ENCODE results near the gene ELF2. TPM values are rescaled to one million over a fixed set of nuclear protein-coding genes. Genes with fewer than 3 reads are reported as not detected.
"Not testable (repeated sequence)": the region's sequence is repeated elsewhere in the genome, so short reads cannot be mapped to it uniquely, and the experiment has no call there.

Gene ELF2
- total RNA-seq, 2 experiments from 2014 or later, result 43.9 to 48.2 TPM

GRCh38 chr4:139171876-139172691 lies 4.9 kb downstream of the ELF2 start:
- H3K36me3 Mint-ChIP-seq, result no peaks in the 10 kb centered on the region
- POLR2A ChIA-PET, result no interaction called here
- no peak overlapping the region for H3K27ac Mint-ChIP-seq
- peaks cover 10% of the 10 kb centered on the region for H3K4me1 Mint-ChIP-seq
- peaks cover 20% of the 10 kb centered on the region for H3K27me3 Mint-ChIP-seq
- no peak for ATAC-seq (ENCODE audit: low read depth)
- DNase-seq, result no peak
- H3K9me3 Mint-ChIP-seq, result no peaks in the 10 kb centered on the region
- H3K4me3 Mint-ChIP-seq, result no peak overlapping the region

GRCh38 chr4:139170932-139171331 lies 6.1 kb downstream of the ELF2 start:
- H3K27ac Mint-ChIP-seq, result no peak overlapping the region
- ATAC-seq (ENCODE audit: low read depth) (no peak), DNase-seq (no peak)
- no peaks in the 10 kb centered on the region for H3K36me3 Mint-ChIP-seq
- POLR2A ChIA-PET, result no interaction called here
- peaks cover 8% of the 10 kb centered on the region for H3K4me1 Mint-ChIP-seq
- no peaks in the 10 kb centered on the region for H3K9me3 Mint-ChIP-seq
- no peak overlapping the region for H3K4me3 Mint-ChIP-seq
- peaks cover 17% of the 10 kb centered on the region for H3K27me3 Mint-ChIP-seq

GRCh38 chr4:139167774-139168444 lies 9.1 kb downstream of the ELF2 start:
- H3K27ac Mint-ChIP-seq, result no peak overlapping the region
- no peak overlapping the region for H3K4me3 Mint-ChIP-seq
- H3K9me3 Mint-ChIP-seq, result no peaks in the 10 kb centered on the region
- DNase-seq, result no peak
- no peaks in the 10 kb centered on the region for H3K27me3 Mint-ChIP-seq
- H3K36me3 Mint-ChIP-seq, result no peaks in the 10 kb centered on the region
- ATAC-seq (ENCODE audit: low read depth), result no peak
- POLR2A ChIA-PET, result no interaction called here
- H3K4me1 Mint-ChIP-seq, result peaks cover 8% of the 10 kb centered on the region

GRCh38 chr4:139164731-139165130 lies 12.3 kb downstream of the ELF2 start:
- ATAC-seq (ENCODE audit: low read depth) (no peak), DNase-seq (no peak)
- no peaks in the 10 kb centered on the region for H3K36me3 Mint-ChIP-seq
- H3K4me1 Mint-ChIP-seq, result peaks cover 6% of the 10 kb centered on the region
- H3K9me3 Mint-ChIP-seq, result no peaks in the 10 kb centered on the region
- no peak overlapping the region for H3K4me3 Mint-ChIP-seq
- H3K27me3 Mint-ChIP-seq, result no peaks in the 10 kb centered on the region
- H3K27ac Mint-ChIP-seq, result no peak overlapping the region
- POLR2A ChIA-PET, result no interaction called here

DNA sequence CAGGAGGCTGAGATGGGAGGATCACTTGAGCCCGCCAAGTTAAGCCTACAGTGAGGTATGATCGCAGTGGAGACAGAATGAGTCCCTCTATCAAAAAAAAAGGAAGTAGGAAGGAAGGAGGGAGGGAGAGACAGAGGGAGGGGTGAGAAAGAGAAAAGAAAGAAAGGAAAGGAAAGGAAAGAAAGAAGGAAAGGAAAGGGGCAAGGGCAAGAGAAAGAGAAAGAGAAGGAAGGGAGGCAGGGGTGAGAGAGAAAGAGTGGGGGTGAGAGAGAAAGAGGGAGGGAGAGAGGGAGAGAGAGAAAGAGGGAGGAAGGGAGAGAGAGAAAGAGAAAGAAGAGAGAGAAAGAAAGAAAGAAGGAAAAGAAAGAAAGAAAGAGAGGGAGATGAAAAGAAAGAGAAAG lies 13.2 kb downstream of the ELF2 start:
- DNase-seq (no peak), ATAC-seq (ENCODE audit: low read depth) (no peak)
- Mint-ChIP-seq H3K27me3 (no peaks in the 10 kb centered on the region), H3K9me3 (no peaks in the 10 kb centered on the region), H3K4me1 (peaks cover 6% of the 10 kb centered on the region), H3K4me3 (no peak overlapping the region), H3K36me3 (no peaks in the 10 kb centered on the region), H3K27ac (no peak overlapping the region)
- POLR2A ChIA-PET, result no interaction called here

GRCh38 chr4:139157977-139158376 lies 19.0 kb downstream of the ELF2 start:
- DNase-seq; H3K27me3 Mint-ChIP-seq; H3K36me3 Mint-ChIP-seq; H3K9me3 Mint-ChIP-seq; H3K4me1 Mint-ChIP-seq; H3K27ac Mint-ChIP-seq; ATAC-seq (ENCODE audit: low read depth); H3K4me3 Mint-ChIP-seq; POLR2A ChIA-PET: not testable (repeated sequence)

DNA sequence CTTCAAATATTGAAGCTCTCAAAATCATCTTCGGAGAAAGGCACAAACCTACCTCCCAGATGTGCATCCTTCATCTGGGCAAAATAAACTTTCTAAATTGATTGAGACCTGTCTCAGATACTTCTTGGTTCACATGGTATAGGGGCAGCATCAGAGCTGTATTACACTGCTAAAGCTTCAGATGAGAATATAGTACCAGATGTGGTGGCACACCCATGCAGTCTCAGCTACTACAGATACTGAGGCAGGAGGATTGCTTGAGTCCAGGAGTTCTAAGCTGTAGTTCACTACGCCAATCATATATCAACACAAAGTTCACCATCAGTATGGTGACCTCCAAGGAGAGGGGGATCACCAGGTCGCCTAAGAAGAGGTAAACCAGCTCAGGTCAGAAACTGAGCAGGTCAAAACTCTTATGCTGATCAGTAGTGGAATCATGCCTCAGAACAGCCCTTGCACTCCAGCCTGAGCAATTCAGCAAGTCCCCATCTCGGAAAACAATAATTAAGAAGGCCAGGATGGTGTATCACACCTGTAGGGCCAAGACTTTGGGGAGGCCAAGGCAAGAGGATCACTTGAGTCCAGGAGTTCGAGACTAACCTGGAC lies 22.0 kb downstream of the ELF2 start:
- H3K27me3 Mint-ChIP-seq, result peaks cover 12% of the 10 kb centered on the region
- H3K27ac Mint-ChIP-seq, result no peak overlapping the region
- peaks cover 2% of the 10 kb centered on the region for H3K4me1 Mint-ChIP-seq
- ATAC-seq (ENCODE audit: low read depth), result no peak
- POLR2A ChIA-PET, result interaction anchor here (0.8 kb wide), 1 partner anchor 11 kb away, joined by 3 read pairs; no protein-coding TSS in a partner anchor
- no peaks in the 10 kb centered on the region for H3K9me3 Mint-ChIP-seq
- H3K4me3 Mint-ChIP-seq, result no peak overlapping the region
- H3K36me3 Mint-ChIP-seq, result no peaks in the 10 kb centered on the region
- DNase-seq, result no peak

GRCh38 chr4:139154538-139154937 lies 22.5 kb downstream of the ELF2 start:
- POLR2A ChIA-PET, result interaction anchor here (0.8 kb wide), 1 partner anchor 10 kb away, joined by 3 read pairs; no protein-coding TSS in a partner anchor
- Mint-ChIP-seq H3K27me3 (peaks cover 12% of the 10 kb centered on the region), H3K27ac (no peak overlapping the region), H3K4me1 (peaks cover 2% of the 10 kb centered on the region), H3K36me3 (no peaks in the 10 kb centered on the region), H3K4me3 (no peak overlapping the region), H3K9me3 (no peaks in the 10 kb centered on the region)
- DNase-seq (no peak), ATAC-seq (ENCODE audit: low read depth) (no peak)

- DNase-seq (no peak), ATAC-seq (ENCODE audit: low read depth) (no peak)
- Mint-ChIP-seq H3K27ac (no peak overlapping the region), H3K36me3 (no peaks in the 10 kb centered on the region), H3K27me3 (peaks cover 12% of the 10 kb centered on the region), H3K4me3 (no peak overlapping the region), H3K4me1 (peaks cover 2% of the 10 kb centered on the region), H3K9me3 (no peaks in the 10 kb centered on the region)
- POLR2A ChIA-PET, result interaction anchor here (0.8 kb wide), 1 partner anchor 10 kb away, joined by 3 read pairs; no protein-coding TSS in a partner anchor
These were observed 22.9 kb downstream of the ELF2 start for GRCh38 chr4:139154134-139154421.

- Mint-ChIP-seq H3K36me3 (no peaks in the 10 kb centered on the region), H3K27me3 (peaks cover 12% of the 10 kb centered on the region), H3K4me1 (peaks cover 2% of the 10 kb centered on the region), H3K4me3 (no peak overlapping the region), H3K27ac (no peak overlapping the region), H3K9me3 (no peaks in the 10 kb centered on the region)
- ATAC-seq (ENCODE audit: low read depth), result no peak
- POLR2A ChIA-PET, result no interaction called here
- no peak for DNase-seq
These were observed 23.4 kb downstream of the ELF2 start for GRCh38 chr4:139153411-139154133.

GRCh38 chr4:139152249-139152648 lies 24.8 kb downstream of the ELF2 start:
- DNase-seq, result no peak

DNA sequence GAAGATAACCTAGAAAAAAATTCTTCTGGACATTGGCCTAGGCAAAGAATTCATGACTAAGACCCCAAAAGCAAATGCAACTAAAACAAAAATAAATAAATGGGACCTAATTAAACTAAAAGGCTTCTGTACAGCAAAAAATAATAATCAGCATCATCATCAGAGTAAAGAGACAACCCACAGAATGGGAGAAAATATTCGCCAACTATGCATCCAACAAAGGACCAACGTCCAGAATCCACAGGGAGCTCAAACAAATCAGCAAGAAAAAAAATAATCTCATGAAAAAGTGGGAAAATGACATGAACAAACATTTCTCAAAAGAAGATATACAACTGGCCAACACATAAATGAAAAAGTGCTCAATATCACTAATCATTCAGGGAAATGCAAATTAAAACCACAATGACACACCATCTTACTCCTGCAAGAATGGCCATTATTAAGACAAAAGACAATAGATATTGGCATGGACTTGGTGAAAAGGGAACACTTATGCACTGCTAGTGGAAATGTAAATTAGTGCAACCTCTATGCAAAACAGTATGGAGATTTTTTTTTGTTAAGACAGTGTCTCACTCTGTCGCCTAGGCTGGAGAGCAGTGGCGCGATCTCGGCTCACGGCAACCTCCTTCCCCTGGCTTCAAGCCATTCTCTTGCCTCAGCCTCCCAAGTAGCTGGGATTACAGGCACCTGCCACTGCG lies 29.9 kb downstream of the ELF2 start:
- Mint-ChIP-seq H3K27ac (no peak overlapping the region), H3K27me3 (peaks cover 5% of the 10 kb centered on the region), H3K36me3 (peaks cover 17% of the 10 kb centered on the region), H3K4me1 (peaks cover 7% of the 10 kb centered on the region), H3K9me3 (peaks cover 10% of the 10 kb centered on the region), H3K4me3 (no peak overlapping the region)
- DNase-seq (no peak), ATAC-seq (ENCODE audit: low read depth) (no peak)
- POLR2A ChIA-PET, result no interaction called here

More at GRCh38 chr4:139152249-139152648, 24.8 kb downstream of the ELF2 start:
- Mint-ChIP-seq H3K9me3 (no peaks in the 10 kb centered on the region), H3K4me1 (peaks cover 2% of the 10 kb centered on the region), H3K27ac (no peak overlapping the region), H3K4me3 (no peak overlapping the region), H3K27me3 (peaks cover 12% of the 10 kb centered on the region), H3K36me3 (peaks cover under 1% of the 10 kb centered on the region)
- POLR2A ChIA-PET, result no interaction called here
- no peak for ATAC-seq (ENCODE audit: low read depth)

DNA sequence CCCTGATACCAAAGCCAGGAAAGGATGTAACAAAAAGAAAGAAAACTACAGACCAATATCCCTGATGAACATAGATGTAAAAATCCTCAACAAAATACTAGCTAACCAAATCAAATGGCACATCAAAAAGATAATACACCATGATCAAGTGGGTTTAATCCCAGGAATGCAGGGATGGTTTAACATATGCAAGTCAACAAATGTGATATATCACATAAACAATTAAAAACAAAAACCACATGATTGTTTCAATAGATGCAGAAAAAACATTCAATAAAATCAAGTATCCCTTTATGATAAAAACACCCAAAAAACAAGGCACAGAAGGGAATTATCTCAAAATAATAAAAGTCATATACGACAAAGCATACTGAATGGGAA lies 31.5 kb downstream of the ELF2 start:
- H3K4me3 Mint-ChIP-seq, result no peak overlapping the region
- peaks cover 7% of the 10 kb centered on the region for H3K4me1 Mint-ChIP-seq
- H3K9me3 Mint-ChIP-seq, result peaks cover 10% of the 10 kb centered on the region

More for the DNA sequence above, 31.5 kb downstream of the ELF2 start:
- H3K36me3 Mint-ChIP-seq, result peaks cover 17% of the 10 kb centered on the region
- no peak overlapping the region for H3K27ac Mint-ChIP-seq
- DNase-seq, result no peak
- POLR2A ChIA-PET, result no interaction called here
- H3K27me3 Mint-ChIP-seq, result peaks cover 3% of the 10 kb centered on the region
- no peak for ATAC-seq (ENCODE audit: low read depth)
